Measurements from ENCODE around the gene ZFP36L1.
A peak's percentile ranks its signal among the peaks of the same experiment; 100 is the strongest.

Gene ZFP36L1

GRCh38 chr14:68815298-68816182, 22.7 kb upstream of the ZFP36L1 start:
- no peak for DNase-seq

DNA sequence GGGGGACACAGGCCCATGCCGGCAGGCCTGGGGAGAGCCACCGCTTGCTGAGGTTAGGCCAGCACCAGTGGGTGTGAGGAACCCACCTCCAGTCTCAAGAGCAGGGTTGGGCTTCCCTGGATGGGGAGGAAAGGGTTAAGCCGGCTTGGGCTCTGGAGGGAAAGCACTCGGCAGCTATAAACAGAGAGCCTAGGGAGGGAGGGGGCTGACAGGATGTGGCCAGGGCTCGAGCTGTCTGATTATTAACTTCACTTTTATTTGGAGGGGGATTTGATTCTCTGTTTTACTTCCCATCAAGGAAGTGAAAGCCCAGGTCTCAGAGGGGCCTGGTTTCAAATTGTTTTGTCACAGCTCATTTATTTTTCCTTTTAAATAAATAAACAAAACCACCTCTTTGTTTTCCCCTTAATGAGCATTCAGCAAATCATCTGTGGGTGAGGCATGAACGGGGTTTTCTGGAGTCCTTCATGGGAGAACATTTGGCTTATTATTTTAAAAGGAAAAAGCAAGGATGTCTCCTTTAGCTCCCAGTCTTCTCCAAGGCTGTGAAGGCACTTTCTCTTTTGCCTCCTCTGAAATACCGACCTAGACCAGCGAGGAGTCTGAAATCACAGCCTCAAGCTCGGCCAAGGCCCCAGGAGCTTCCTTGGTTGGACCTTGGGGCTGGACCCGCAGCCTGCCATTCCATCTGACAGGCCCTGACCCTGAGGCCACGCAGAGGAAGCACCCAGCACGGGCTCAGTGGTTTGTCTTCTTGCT, 21.9 kb upstream of the ZFP36L1 start:
- DNase-seq, result peak; percentile 37

GRCh38 chr14:68814238-68814538, 21.3 kb upstream of the ZFP36L1 start:
- DNase-seq, result no peak

DNA sequence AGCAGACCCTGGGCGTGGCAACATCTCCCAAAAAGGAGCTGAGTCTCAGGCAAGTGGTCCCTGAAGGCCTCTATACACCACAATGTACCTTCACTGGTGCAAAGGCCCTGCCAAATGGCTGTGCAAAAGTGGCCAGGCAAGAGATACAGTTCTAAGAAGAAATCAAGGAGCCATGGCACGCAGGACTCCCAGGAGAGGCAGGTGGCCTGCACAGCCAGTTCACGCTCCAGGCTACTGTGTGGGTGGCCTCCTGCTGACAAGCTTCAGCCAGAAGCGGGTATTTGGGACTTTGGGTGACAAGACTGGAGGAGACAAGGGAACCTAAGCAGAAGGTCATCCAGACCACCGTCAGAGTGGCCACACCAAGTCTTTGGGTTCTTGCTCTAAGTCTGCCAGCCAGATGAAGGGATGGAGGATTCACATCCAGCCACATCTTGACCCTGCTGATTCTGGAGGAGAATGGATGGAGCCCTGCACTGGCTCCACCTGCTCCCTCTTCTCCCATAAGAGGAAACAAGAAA, 20.5 kb upstream of the ZFP36L1 start:
- DNase-seq, result no peak

- DNase-seq, result no peak
These were observed 18.3 kb upstream of the ZFP36L1 start for GRCh38 chr14:68811171-68811570.

DNA sequence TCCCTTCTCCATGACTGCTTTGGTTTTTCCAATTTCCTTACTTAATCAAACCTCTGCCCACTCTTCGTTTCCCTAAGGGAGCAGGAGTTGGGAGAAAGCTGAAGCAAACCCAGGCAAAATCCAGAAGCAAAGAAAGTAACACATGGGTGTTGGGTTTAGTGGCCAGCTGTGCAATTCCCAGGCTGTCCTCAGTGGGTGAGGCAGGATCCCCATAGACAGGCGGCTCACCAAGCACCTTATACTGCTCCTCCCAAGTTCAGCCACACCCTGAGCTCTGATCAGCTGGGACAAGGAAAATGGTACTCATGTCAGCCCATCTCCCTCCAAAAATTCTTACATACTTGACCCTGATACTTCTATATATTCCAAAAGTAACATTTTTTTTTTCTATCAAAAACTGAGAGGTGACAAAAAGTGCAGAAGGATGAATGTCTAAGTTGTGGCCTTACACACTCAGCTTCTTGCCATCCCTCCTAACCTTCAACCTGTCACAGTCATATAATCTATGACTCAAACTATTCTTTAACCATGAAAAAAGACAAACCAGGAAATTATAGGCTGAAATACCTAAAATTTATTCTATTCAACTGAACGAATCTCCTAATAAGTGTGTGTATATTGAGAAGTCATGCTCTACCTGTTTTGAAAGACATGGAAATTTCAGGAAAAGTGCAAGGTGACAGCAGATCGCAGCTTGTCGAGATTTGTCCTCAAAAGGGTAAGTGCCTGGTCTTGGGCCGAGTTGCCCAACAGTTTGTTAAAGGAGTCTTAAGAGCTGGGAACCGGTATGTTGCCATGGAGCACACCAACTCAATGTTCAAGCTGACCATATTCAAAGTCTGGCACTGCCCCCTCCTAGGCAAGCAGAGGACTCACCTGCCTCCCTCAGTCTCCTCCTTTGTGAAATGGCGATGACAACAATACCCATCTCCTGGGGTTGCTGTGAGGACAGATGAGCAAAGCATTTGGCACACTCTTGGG, 17.6 kb upstream of the ZFP36L1 start:
- DNase-seq, result no peak

- DNase-seq, result no peak
These were observed 16.7 kb upstream of the ZFP36L1 start for GRCh38 chr14:68809524-68809923.

GRCh38 chr14:68808696-68809480, 16.0 kb upstream of the ZFP36L1 start:
- no peak for DNase-seq

- no peak for DNase-seq
These were observed 15.1 kb upstream of the ZFP36L1 start for GRCh38 chr14:68807987-68808386.

DNA sequence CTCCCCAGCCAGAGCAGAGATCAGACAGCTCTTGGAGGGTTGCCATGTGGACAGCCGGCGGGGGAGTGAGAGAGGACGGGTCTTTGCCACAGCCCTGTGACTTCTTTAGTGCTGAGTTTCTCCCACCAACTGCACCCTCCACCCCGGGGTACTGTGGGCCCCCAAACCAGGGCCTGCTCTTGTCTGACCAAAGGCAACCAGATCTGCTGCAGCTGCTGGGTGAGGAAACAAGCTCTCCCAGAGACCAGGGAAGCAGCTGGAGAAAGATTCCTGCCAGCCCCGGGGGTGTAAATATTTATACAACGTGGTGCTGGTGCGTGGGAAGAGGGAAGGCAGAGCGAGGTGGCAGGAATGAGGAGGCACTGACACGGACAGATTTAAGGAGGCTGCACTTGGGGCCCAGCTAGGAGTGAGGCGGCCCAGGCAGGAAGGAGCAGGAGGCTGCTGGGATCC, 14.3 kb upstream of the ZFP36L1 start:
- DNase-seq, result no peak

DNA sequence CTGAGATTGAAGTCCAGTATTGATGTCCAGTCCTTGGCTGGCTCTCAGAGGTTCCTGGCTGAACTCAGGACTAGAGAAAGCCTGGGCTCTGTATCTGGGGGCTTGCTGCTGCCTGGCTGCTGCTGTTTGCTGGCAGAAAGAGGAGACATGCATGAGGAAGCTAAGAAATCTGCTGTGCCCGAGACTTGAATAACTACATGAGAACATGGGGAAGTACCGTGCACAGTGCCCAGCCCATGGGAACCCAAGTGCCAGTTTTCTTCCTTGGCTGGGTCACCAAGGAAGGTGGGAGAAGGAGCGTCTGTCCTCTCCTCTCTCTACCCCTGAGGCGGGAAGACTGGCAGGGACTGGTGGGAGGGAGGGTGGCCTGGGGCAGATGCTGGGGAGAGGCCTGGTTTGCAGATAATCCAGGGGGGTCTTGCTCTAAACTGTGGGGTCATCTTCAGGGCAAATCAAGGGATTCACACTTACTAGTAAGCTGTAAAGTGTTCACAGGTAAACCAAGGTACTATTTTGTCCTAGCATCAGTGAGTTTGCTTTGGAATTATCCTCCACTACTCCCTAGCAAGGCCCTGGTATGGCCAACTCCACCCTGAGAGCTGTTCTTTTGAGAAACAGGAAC, 13.8 kb upstream of the ZFP36L1 start:
- DNase-seq, result no peak

- DNase-seq, result no peak
These were observed 12.5 kb upstream of the ZFP36L1 start for GRCh38 chr14:68805414-68805813.

DNA sequence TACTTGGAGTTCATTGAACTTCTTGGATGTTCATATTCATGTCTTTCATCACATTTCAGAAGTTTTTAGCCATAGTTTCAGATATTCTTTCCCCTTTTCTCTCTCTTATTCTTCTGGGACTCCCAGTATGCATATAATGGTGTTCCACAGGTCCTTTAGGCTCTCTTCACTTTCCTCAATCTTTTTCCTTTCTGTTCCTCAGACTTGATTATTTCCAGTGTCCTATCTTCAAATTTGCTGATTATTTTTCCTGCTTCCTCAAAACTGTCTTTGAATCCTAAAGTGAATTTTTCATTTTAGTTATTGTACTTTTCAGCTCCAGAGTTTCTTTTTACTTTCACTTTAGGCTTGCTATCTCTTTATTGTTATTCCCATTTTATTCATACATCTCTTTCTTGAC, 8.8 kb upstream of the ZFP36L1 start:
- no peak for DNase-seq

DNA sequence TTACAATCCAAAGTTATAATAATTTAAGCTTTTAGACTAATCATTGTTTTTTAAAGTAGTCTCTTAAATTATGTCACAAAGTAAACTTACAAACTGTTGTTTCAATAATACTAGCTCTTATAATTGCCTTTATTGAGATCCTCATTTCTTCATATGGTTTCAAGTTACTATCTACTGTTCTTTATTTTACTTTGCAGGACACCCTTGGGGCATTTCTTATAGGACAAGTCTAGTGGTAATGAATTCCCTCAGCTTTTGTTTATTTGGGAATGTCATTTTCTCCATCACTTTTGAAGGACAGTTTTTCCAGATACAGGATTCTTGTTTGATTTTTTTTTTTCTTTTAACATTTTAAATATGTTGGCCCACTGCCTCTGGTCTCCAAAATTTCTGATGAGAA, 8.1 kb upstream of the ZFP36L1 start:
- no peak for DNase-seq

- no peak for DNase-seq
These were observed 7.5 kb upstream of the ZFP36L1 start for GRCh38 chr14:68800390-68800789.

- DNase-seq, result no peak
These were observed 5.8 kb upstream of the ZFP36L1 start for GRCh38 chr14:68798621-68799020.

- DNase-seq, result no peak
These were observed 4.3 kb upstream of the ZFP36L1 start for GRCh38 chr14:68797121-68797670.

DNA sequence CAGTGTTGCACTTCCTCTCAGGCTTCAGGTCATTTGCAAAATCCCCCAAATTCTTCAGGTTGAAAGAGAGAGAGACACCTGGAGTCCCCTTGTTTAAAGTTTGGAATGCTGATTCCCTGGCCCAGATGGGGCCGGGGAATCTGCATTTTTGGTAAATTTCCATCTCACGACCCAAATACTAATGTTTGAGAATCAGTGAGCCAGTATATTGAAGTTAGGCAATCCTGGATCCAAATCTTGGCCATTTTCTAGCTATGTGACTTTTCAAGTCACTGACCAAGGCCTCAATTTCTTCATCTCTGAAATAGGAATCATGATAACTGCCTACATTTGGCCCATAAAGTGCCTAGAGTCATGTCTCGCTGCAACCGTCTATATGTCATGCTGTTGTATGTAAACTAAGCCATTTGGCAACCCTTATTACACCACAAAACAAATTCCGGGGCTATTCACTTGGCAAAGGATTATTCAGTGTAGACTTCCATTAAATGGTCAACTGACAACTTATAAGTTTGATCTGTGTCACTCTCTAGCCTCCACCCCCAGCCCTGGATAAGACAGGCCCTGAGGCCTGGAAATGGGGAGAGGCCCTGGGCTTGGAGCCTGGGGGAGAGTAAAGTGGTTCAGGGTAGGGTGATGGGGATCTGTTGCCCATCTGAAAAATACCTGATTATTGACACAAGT, 3.7 kb upstream of the ZFP36L1 start:
- DNase-seq, result no peak

DNA sequence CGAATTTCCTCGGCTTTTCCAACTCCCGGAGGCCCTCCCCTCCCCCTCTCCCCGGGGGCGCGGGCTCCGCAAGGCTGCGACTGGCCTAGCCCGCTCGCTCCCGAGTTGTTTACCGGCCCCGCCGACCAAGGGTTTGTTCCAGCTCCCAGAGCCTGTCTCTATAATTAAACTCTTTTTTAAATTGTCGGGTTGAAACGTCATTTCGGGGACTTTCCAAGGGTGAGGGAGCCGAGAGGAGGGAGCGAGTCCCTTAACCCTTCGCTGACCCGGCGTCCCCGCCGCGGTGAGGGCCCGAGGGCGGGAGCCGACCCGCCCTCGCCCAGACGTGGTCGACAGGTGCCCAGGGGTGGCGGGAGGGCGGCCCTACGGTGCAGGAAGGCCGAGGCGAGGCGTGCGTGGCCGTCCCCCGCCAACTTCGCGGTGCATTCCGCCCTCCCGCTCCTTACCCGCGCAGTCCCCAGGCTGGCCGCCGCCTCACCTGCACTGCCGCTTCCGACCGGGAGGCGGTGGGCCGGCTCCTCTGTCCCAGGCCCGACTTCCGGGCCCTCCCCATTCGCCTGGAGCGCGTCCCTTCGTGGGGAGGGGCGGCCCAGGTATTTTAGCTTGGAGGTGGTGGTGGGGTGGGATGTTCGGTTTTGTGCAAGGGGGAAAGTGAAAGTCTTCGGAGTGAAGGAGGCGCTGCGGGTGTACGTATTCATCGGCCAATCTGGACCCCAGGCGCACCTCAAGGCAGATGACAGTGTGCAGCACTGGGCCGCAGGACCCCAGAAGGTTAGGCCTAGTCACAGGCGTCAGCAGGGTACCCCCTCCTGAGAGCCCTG, 2.9 kb upstream of the ZFP36L1 start:
- peak; percentile 50 for DNase-seq

Measured in NCI-H510A (cell line).